GM12875 (cell line): ENCODE data around the gene ZFPL1.

ENCODE experiments used
- H3K4me3 ChIP-seq: one replicate; pipeline ENCODE4 v1.5.1; 2011; ENCODE audit warnings: low read depth, low read length, control low read depth
- CTCF ChIP-seq: IDR thresholded peaks from 2 replicates; pipeline ENCODE4 v1.5.1; 2011; ENCODE audit warnings: low read depth, mild to moderate bottlenecking, control low read depth, inconsistent platforms, low read length, moderate library complexity, borderline replicate concordance; ENCODE audit not compliant: insufficient read depth

ZFPL1 gene

GRCh38 chr11:65067446-65067845 is 16.6 kb upstream of the ZFPL1 start:
- H3K4me3 ChIP-seq, result no peak overlapping the region
- no peak for TF ChIP-seq CTCF

DNA sequence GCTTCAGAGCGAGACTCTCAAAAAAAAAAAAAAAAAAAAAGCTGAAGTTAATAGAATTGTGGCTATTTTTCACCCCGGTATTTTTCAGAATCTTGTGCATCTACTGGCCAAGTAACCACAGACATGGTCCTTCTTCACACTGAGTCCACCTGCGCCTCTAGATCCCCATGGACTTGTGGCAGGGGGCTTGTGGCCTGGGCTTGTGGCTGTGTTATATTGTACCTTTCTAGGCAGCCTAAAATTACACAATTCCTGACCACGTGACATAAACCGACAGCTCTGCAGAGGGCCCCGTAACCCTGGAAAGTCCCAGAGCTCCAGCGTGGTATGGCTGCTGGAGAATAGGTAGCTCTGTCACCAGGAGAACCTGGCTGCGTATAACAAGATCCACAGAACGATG is 14.8 kb upstream of the ZFPL1 start:
- H3K4me3 ChIP-seq, result no peak overlapping the region
- TF ChIP-seq CTCF, result no peak

GRCh38 chr11:65071907-65072630 is 12.0 kb upstream of the ZFPL1 start:
- TF ChIP-seq CTCF, result no peak
- no peak overlapping the region for H3K4me3 ChIP-seq

GRCh38 chr11:65072631-65072966 is 11.4 kb upstream of the ZFPL1 start:
- TF ChIP-seq CTCF, result no peak
- H3K4me3 ChIP-seq, result no peak overlapping the region

GRCh38 chr11:65077451-65077850 is 6.6 kb upstream of the ZFPL1 start:
- H3K4me3 ChIP-seq, result no peak overlapping the region
- TF ChIP-seq CTCF, result no peak

GRCh38 chr11:65078151-65078550 is 5.9 kb upstream of the ZFPL1 start:
- TF ChIP-seq CTCF, result peak; percentile 88
- no peak overlapping the region for H3K4me3 ChIP-seq

- peak overlapping the region; percentile 12 for H3K4me3 ChIP-seq
- TF ChIP-seq CTCF, result no peak
These were observed 5.2 kb upstream of the ZFPL1 start for GRCh38 chr11:65078786-65079342.
